HepG2 (cell line): ENCODE data around the gene SCUBE1. TPM values are rescaled to one million over a fixed set of nuclear protein-coding genes. Genes with fewer than 3 reads are reported as not detected.

Experiments
- ATRX ChIP-seq: sonication (generic); formaldehyde crosslinking; IDR thresholded peaks from 2 replicates; pipeline ENCODE4 v1.4.0; 2020; ENCODE audit warnings: missing genetic modification reagents, borderline replicate concordance
- GFI1 ChIP-seq: sonication (generic); formaldehyde crosslinking; IDR thresholded peaks from 2 replicates; pipeline ENCODE4 v1.5.0; 2020; ENCODE audit warnings: missing genetic modification reagents, mild to moderate bottlenecking, borderline replicate concordance
- HNF1A ChIP-seq, 2 experiments: sonication (generic) in 1 of 2; formaldehyde crosslinking in 1 of 2; IDR thresholded peaks; 2 replicates each; pipeline versions ENCODE4 v1.4.0 to v1.6.1; 2016 to 2020; ENCODE audit warnings: borderline replicate concordance in 1 of 2, low read depth in 1 of 2, mild to moderate bottlenecking in 1 of 2, missing genetic modification reagents in 1 of 2
- IKZF5 ChIP-seq: IDR thresholded peaks from 2 replicates; pipeline ENCODE4 v1.6.1; 2018; ENCODE audit warnings: missing genetic modification reagents, mild to moderate bottlenecking, missing compliant biosample characterization
- MXD1 ChIP-seq: sonication (generic); formaldehyde crosslinking; IDR thresholded peaks from 2 replicates; pipeline ENCODE4 v1.4.0; 2020; ENCODE audit warnings: mild to moderate bottlenecking, missing genetic modification reagents
- NFYC ChIP-seq: IDR thresholded peaks from 2 replicates; pipeline ENCODE4 v1.6.1; 2016; ENCODE audit warnings: missing genetic modification reagents, missing compliant biosample characterization
- POLR2AphosphoS5 ChIP-seq: IDR thresholded peaks from 2 replicates; pipeline ENCODE4 v1.6.1; 2012; ENCODE audit warnings: low read depth, low read length
- TEAD3 ChIP-seq: optimal IDR thresholded peaks from 2 replicates; pipeline ENCODE3; 2016; ENCODE audit warnings: borderline replicate concordance
- TMF1 ChIP-seq: sonication (generic); formaldehyde crosslinking; IDR thresholded peaks from 2 replicates; pipeline ENCODE4 v1.8.1; 2022; ENCODE audit warnings: low read depth, missing genetic modification reagents
- ZFX ChIP-seq: sonication (generic); formaldehyde crosslinking; IDR thresholded peaks from 2 replicates; pipeline ENCODE4 v1.4.0; 2020; ENCODE audit warnings: mild to moderate bottlenecking, low read depth, missing genetic modification reagents, moderate library complexity
- ZNF101 ChIP-seq: sonication (generic); formaldehyde crosslinking; IDR thresholded peaks from 2 replicates; pipeline ENCODE4 v1.4.0; 2020; ENCODE audit warnings: mild to moderate bottlenecking, low read depth, missing genetic modification reagents, borderline replicate concordance
- ZNF264 ChIP-seq: sonication (generic); formaldehyde crosslinking; IDR thresholded peaks from 2 replicates; pipeline ENCODE4 v1.4.0; 2020; ENCODE audit warnings: missing genetic modification reagents
- ZNF382 ChIP-seq: sonication (generic); formaldehyde crosslinking; IDR thresholded peaks from 2 replicates; pipeline ENCODE4 v1.5.0; 2020; ENCODE audit warnings: missing genetic modification reagents, mild to moderate bottlenecking, borderline replicate concordance
- ZNF432 ChIP-seq: sonication (generic); formaldehyde crosslinking; IDR thresholded peaks from 2 replicates; pipeline ENCODE4 v1.5.0; 2020; ENCODE audit warnings: missing genetic modification reagents, mild to moderate bottlenecking, borderline replicate concordance
- ZNF512B ChIP-seq: sonication (generic); formaldehyde crosslinking; IDR thresholded peaks from 2 replicates; pipeline ENCODE4 v1.5.1; 2020; ENCODE audit warnings: missing genetic modification reagents, mild to moderate bottlenecking, borderline replicate concordance
- ZNF780A ChIP-seq: sonication (generic); formaldehyde crosslinking; IDR thresholded peaks from 2 replicates; pipeline ENCODE4 v1.8.0; 2022; ENCODE audit warnings: mild to moderate bottlenecking, missing genetic modification reagents, moderate library complexity
- ZSCAN5A ChIP-seq: sonication (generic); formaldehyde crosslinking; IDR thresholded peaks from 2 replicates; pipeline ENCODE4 v1.8.0; 2022; ENCODE audit warnings: mild to moderate bottlenecking, missing genetic modification reagents, borderline replicate concordance
- polyA plus RNA-seq, 8 experiments: library from polyadenylated mRNA; depleted of rRNA in 3 of 8; stranded (reverse) in 7 of 8; unstranded in 1 of 8; fragments of >200 nt; fragmentation: Illumina TruSeq in 4 of 8; extraction: Trizol in 4 of 8; gene quantifications; 2 replicates each; pipeline versions ENCODE4 v1.2.1 to v1.2.3, GENCODE V29; 2011 to 2016; ENCODE audit warnings: low read depth in 4 of 8, missing spikeins in 1 of 8, mixed read lengths in 1 of 8; ENCODE audit not compliant: insufficient read depth in 1 of 8
- total RNA-seq, 5 experiments: library from RNA; depleted of rRNA; stranded (reverse); fragments of >200 nt; fragmentation: Illumina TruSeq; extraction: Trizol; gene quantifications; 2 replicates each; pipeline ENCODE4 v1.2.3, GENCODE V29; 2016; ENCODE audit warnings: low read depth in 1 of 5

Gene SCUBE1
- total and polyA plus RNA-seq, 2 of the 13 experiments (the other 11 are each of a cell fraction or from before 2014, with no cell fraction given): under 0.01 to 0.05 TPM

DNA sequence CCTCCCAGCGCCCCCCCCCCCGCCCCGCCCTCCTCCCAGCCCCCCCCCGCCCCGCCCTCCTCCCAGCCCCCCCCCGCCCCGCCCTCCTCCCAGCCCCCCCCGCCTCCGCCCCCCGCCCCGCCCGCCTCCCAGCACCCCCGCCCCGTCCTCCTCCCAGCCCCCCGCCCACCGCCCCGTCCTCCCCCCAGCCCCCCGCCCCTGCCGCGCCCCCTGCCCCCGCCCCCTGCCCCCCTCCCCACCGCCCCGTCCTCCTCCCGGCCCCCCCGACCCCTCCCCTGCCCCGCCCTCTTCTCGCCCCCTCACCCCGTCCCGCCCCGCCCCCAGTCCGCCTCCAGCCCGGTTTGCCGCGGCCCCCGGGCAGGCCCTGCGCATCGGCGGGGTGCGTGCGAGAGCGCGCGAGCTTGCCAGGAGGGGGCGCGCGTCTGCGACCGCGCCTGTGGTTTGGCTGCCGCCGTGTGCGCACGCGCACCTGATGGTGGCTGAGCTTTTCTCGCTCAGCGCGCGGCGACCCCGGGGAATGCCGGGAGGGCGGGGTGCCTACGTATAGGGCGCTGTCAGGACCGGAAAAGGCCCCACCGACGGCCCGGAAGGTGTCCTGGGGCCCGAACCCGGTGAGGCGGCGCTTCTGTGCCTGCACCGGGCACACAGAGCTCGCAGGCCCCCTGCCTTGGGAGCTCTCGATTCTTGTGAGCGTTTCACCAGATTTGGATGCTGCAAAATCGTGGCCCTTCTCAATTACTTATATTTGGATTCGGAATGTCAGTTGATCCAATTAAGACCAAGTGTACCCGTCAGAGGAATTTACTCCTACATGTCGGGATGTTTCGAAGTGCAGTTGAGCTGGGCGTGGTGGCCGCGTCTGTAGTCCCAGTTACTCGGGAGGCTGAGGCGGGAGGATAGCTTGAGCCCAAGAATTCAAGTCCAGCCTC, 155.7 kb downstream of the SCUBE1 start (continued):
- TF ChIP-seq ZNF512B: no peak
- no peak for TF ChIP-seq ZNF101
- TF ChIP-seq POLR2AphosphoS5: peak; percentile 81
- TF ChIP-seq NFYC (CRISPR knock-in tag): no peak
- TF ChIP-seq IKZF5 (CRISPR knock-in tag): peak; percentile 81
- no peak for TF ChIP-seq TMF1
- TF ChIP-seq ZFX: peak; percentile 87
- TF ChIP-seq ZNF432: no peak
- TF ChIP-seq ZNF382 (CRISPR knock-in tag): no peak
- TF ChIP-seq MXD1 (CRISPR knock-in tag): peak; percentile 68; the same call in 1 of the 2 replicates
- no peak for TF ChIP-seq ATRX
- no peak for TF ChIP-seq ZSCAN5A (CRISPR knock-in tag)
- no peak for TF ChIP-seq HNF1A (IDR thresholded peaks at IDR 0.05; ENCODE audit: low read depth)
- peak; percentile 55; the same call in 1 of the 2 replicates for TF ChIP-seq HNF1A (CRISPR knock-in tag; IDR thresholded peaks at IDR 0.05; ENCODE audit: borderline replicate concordance)
- TF ChIP-seq GFI1 (CRISPR knock-in tag): peak; percentile 58; the same call in 1 of the 2 replicates
- peak; percentile 94 for TF ChIP-seq TEAD3 (CRISPR knock-in tag)
- no peak for TF ChIP-seq ZNF780A (CRISPR knock-in tag)
- peak; percentile 93 for TF ChIP-seq ZNF264 (CRISPR knock-in tag)
